ENCODE results near the gene TXNRD1. TPM values are rescaled to one million over a fixed set of nuclear protein-coding genes. Genes with fewer than 3 reads are reported as not detected.

TXNRD1 gene
- total and polyA plus RNA-seq, 7 experiments from 2014 or later = 19.1 to 73.5 (median 35.6) TPM

GRCh38 chr12:104243971-104244370 lies 28.4 kb downstream of the TXNRD1 start:
- Histone ChIP-seq H3K4me3 (ENCODE audit: low read length) (no peak overlapping the region), H3K27ac (ENCODE audit: low read depth, low read length) (no peak overlapping the region), H3K4me1 (ENCODE audit: control insufficient read depth in 2 of 2, insufficient read depth in 2 of 2, low read length in 2 of 2) (no peaks in the 10 kb centered on the region), H3K27me3 (ENCODE audit: control insufficient read depth in 2 of 2, insufficient read depth in 2 of 2, low read length in 2 of 2) (peaks cover 0 to 10% of the 10 kb centered on the region in 2 donors), H3K36me3 (ENCODE audit: control insufficient read depth in 2 of 3, insufficient read depth in 3 of 3, low read length in 3 of 3) (no peaks in the 10 kb centered on the region), H3K9me3 (ENCODE audit: control insufficient read depth in 2 of 3, low read length in 3 of 3) (no peaks in the 10 kb centered on the region)
- Mint-ChIP-seq H3K27ac (peak overlapping the region in 1 of 9 donors; percentile 12), H3K4me1 (no peaks in the 10 kb centered on the region), H3K36me3 (no peaks in the 10 kb centered on the region), H3K9me3 (no peaks in the 10 kb centered on the region), H3K4me3 (no peak overlapping the region), H3K27me3 (peaks cover 0 to 17% (median 0%) of the 10 kb centered on the region in 5 donors)
- ChIA-PET POLR2A (no interaction called here), CTCF (no interaction called here)
- intact Hi-C loops (cut with micrococcal nuclease) = no loop called here
- no peak for DNase-seq
- ATAC-seq = no peak

GRCh38 chr12:104247698-104248097 lies 32.1 kb downstream of the TXNRD1 start:
- peaks cover 0 to 14% (median 0%) of the 10 kb centered on the region in 5 donors for H3K27me3 Mint-ChIP-seq
- intact Hi-C loops (cut with micrococcal nuclease) = no loop called here
- H3K4me3 Mint-ChIP-seq = no peak overlapping the region
- no peaks in the 10 kb centered on the region for H3K4me1 Mint-ChIP-seq
- H3K36me3 Mint-ChIP-seq = no peaks in the 10 kb centered on the region
- DNase-seq = no peak
- CTCF ChIA-PET = no interaction called here
- H3K27ac Mint-ChIP-seq = no peak overlapping the region
- no peaks in the 10 kb centered on the region for H3K4me1 ChIP-seq (ENCODE audit: control insufficient read depth in 2 of 2, insufficient read depth in 2 of 2, low read length in 2 of 2)
- no peaks in the 10 kb centered on the region for H3K9me3 Mint-ChIP-seq
- no peak for ATAC-seq
- POLR2A ChIA-PET = no interaction called here
- H3K27ac ChIP-seq (ENCODE audit: low read depth, low read length) = no peak overlapping the region
- H3K9me3 ChIP-seq (ENCODE audit: control insufficient read depth in 2 of 3, low read length in 3 of 3) = no peaks in the 10 kb centered on the region
- H3K4me3 ChIP-seq (ENCODE audit: low read length) = no peak overlapping the region
- peaks cover 0 to 10% of the 10 kb centered on the region in 2 donors for H3K27me3 ChIP-seq (ENCODE audit: control insufficient read depth in 2 of 2, insufficient read depth in 2 of 2, low read length in 2 of 2)
- H3K36me3 ChIP-seq (ENCODE audit: control insufficient read depth in 2 of 3, insufficient read depth in 3 of 3, low read length in 3 of 3) = no peaks in the 10 kb centered on the region

- Mint-ChIP-seq H3K27ac (no peak overlapping the region), H3K27me3 (peaks cover 0 to 13% (median 0%) of the 10 kb centered on the region in 5 donors), H3K4me3 (no peak overlapping the region), H3K9me3 (no peaks in the 10 kb centered on the region), H3K36me3 (no peaks in the 10 kb centered on the region), H3K4me1 (no peaks in the 10 kb centered on the region)
- no peaks in the 10 kb centered on the region for H3K9me3 ChIP-seq (ENCODE audit: control insufficient read depth in 2 of 3, low read length in 3 of 3)
- H3K27ac ChIP-seq (ENCODE audit: low read depth, low read length) = no peak overlapping the region
- ATAC-seq = no peak
- intact Hi-C loops (cut with micrococcal nuclease) = no loop called here
- no peaks in the 10 kb centered on the region for H3K4me1 ChIP-seq (ENCODE audit: control insufficient read depth in 2 of 2, insufficient read depth in 2 of 2, low read length in 2 of 2)
- H3K4me3 ChIP-seq (ENCODE audit: low read length) = no peak overlapping the region
- POLR2A ChIA-PET = no interaction called here
- DNase-seq = no peak
- H3K27me3 ChIP-seq (ENCODE audit: control insufficient read depth in 2 of 2, insufficient read depth in 2 of 2, low read length in 2 of 2) = peaks cover 0 to 10% of the 10 kb centered on the region in 2 donors
- no peaks in the 10 kb centered on the region for H3K36me3 ChIP-seq (ENCODE audit: control insufficient read depth in 2 of 3, insufficient read depth in 3 of 3, low read length in 3 of 3)
- CTCF ChIA-PET = no interaction called here
These were observed 32.9 kb downstream of the TXNRD1 start for GRCh38 chr12:104248444-104248843.

GRCh38 chr12:104249017-104249416 lies 33.4 kb downstream of the TXNRD1 start:
- H3K36me3 ChIP-seq (ENCODE audit: control insufficient read depth in 2 of 3, insufficient read depth in 3 of 3, low read length in 3 of 3) = no peaks in the 10 kb centered on the region
- no peaks in the 10 kb centered on the region for H3K4me1 ChIP-seq (ENCODE audit: control insufficient read depth in 2 of 2, insufficient read depth in 2 of 2, low read length in 2 of 2)
- DNase-seq (no peak), ATAC-seq (no peak)
- H3K9me3 ChIP-seq (ENCODE audit: control insufficient read depth in 2 of 3, low read length in 3 of 3) = no peaks in the 10 kb centered on the region
- Mint-ChIP-seq H3K4me1 (no peaks in the 10 kb centered on the region), H3K27ac (no peak overlapping the region), H3K9me3 (no peaks in the 10 kb centered on the region), H3K36me3 (no peaks in the 10 kb centered on the region), H3K27me3 (peaks cover 0 to 7% (median 0%) of the 10 kb centered on the region in 5 donors), H3K4me3 (no peak overlapping the region)
- no peak overlapping the region for H3K4me3 ChIP-seq (ENCODE audit: low read length)
- ChIA-PET POLR2A (interaction anchor here (0.6 kb wide), 1 partner anchor 414 kb away, joined by 3 read pairs; no protein-coding TSS in a partner anchor), CTCF (no interaction called here)
- intact Hi-C loops (cut with micrococcal nuclease) = no loop called here
- peaks cover 0 to 7% of the 10 kb centered on the region in 2 donors for H3K27me3 ChIP-seq (ENCODE audit: control insufficient read depth in 2 of 2, insufficient read depth in 2 of 2, low read length in 2 of 2)
- no peak overlapping the region for H3K27ac ChIP-seq (ENCODE audit: low read depth, low read length)

- Mint-ChIP-seq H3K4me3 (no peak overlapping the region), H3K27me3 (no peaks in the 10 kb centered on the region), H3K27ac (no peak overlapping the region), H3K4me1 (no peaks in the 10 kb centered on the region), H3K36me3 (no peaks in the 10 kb centered on the region), H3K9me3 (no peaks in the 10 kb centered on the region)
- CTCF ChIA-PET = interaction anchor here (0.6 kb wide), 1 partner anchor 134 kb away, joined by 3 read pairs; no protein-coding TSS in a partner anchor
- H3K4me3 ChIP-seq (ENCODE audit: low read length) = no peak overlapping the region
- H3K9me3 ChIP-seq (ENCODE audit: control insufficient read depth in 2 of 3, low read length in 3 of 3) = no peaks in the 10 kb centered on the region
- no peak for DNase-seq
- peaks cover 0 to 1% of the 10 kb centered on the region in 2 donors for H3K27me3 ChIP-seq (ENCODE audit: control insufficient read depth in 2 of 2, insufficient read depth in 2 of 2, low read length in 2 of 2)
- no peak for ATAC-seq
- H3K36me3 ChIP-seq (ENCODE audit: control insufficient read depth in 2 of 3, insufficient read depth in 3 of 3, low read length in 3 of 3) = no peaks in the 10 kb centered on the region
- H3K4me1 ChIP-seq (ENCODE audit: control insufficient read depth in 2 of 2, insufficient read depth in 2 of 2, low read length in 2 of 2) = no peaks in the 10 kb centered on the region
- no peak overlapping the region for H3K27ac ChIP-seq (ENCODE audit: low read depth, low read length)
- POLR2A ChIA-PET = no interaction called here
- intact Hi-C loops (cut with micrococcal nuclease) = no loop called here
These were observed 34.3 kb downstream of the TXNRD1 start for GRCh38 chr12:104249898-104250297.

GRCh38 chr12:104250366-104251125 lies 35.0 kb downstream of the TXNRD1 start:
- Mint-ChIP-seq H3K4me1 (no peaks in the 10 kb centered on the region), H3K9me3 (no peaks in the 10 kb centered on the region), H3K27me3 (no peaks in the 10 kb centered on the region), H3K4me3 (no peak overlapping the region), H3K27ac (no peak overlapping the region), H3K36me3 (no peaks in the 10 kb centered on the region)
- no peak for ATAC-seq
- ChIA-PET POLR2A (no interaction called here), CTCF (no interaction called here)
- Histone ChIP-seq H3K27me3 (ENCODE audit: control insufficient read depth in 2 of 2, insufficient read depth in 2 of 2, low read length in 2 of 2) (no peaks in the 10 kb centered on the region), H3K4me1 (ENCODE audit: control insufficient read depth in 2 of 2, insufficient read depth in 2 of 2, low read length in 2 of 2) (no peaks in the 10 kb centered on the region), H3K9me3 (ENCODE audit: control insufficient read depth in 2 of 3, low read length in 3 of 3) (no peaks in the 10 kb centered on the region), H3K4me3 (ENCODE audit: low read length) (no peak overlapping the region), H3K27ac (ENCODE audit: low read depth, low read length) (no peak overlapping the region), H3K36me3 (ENCODE audit: control insufficient read depth in 2 of 3, insufficient read depth in 3 of 3, low read length in 3 of 3) (no peaks in the 10 kb centered on the region)
- intact Hi-C loops (cut with micrococcal nuclease) = no loop called here
- no peak for DNase-seq

GRCh38 chr12:104257913-104258472 lies 42.4 kb downstream of the TXNRD1 start:
- H3K36me3 ChIP-seq (ENCODE audit: control insufficient read depth in 2 of 3, insufficient read depth in 3 of 3, low read length in 3 of 3) = no peaks in the 10 kb centered on the region
- intact Hi-C loops (cut with micrococcal nuclease) = no loop called here
- no peak overlapping the region for H3K4me3 ChIP-seq (ENCODE audit: low read length)
- no peaks in the 10 kb centered on the region for H3K4me1 Mint-ChIP-seq
- no peak overlapping the region for H3K4me3 Mint-ChIP-seq
- H3K27ac Mint-ChIP-seq = peak overlapping the region in 1 of 9 donors; percentile 63
- peaks cover 0 to 4% (median 0%) of the 10 kb centered on the region in 5 donors for H3K27me3 Mint-ChIP-seq
- POLR2A ChIA-PET = no interaction called here
- no peak overlapping the region for H3K27ac ChIP-seq (ENCODE audit: low read depth, low read length)
- DNase-seq (no peak), ATAC-seq (no peak)
- CTCF ChIA-PET = interaction anchor here (0.6 to 1.3 kb wide), 2 partner anchors 20 to 256 kb away, joined by 4 read pairs; no protein-coding TSS in a partner anchor
- no peaks in the 10 kb centered on the region for H3K4me1 ChIP-seq (ENCODE audit: control insufficient read depth in 2 of 2, insufficient read depth in 2 of 2, low read length in 2 of 2)
- no peaks in the 10 kb centered on the region for H3K36me3 Mint-ChIP-seq
- no peaks in the 10 kb centered on the region for H3K27me3 ChIP-seq (ENCODE audit: control insufficient read depth in 2 of 2, insufficient read depth in 2 of 2, low read length in 2 of 2)
- peaks cover 0 to 1% (median 0%) of the 10 kb centered on the region in 11 donors for H3K9me3 Mint-ChIP-seq
- no peaks in the 10 kb centered on the region for H3K9me3 ChIP-seq (ENCODE audit: control insufficient read depth in 2 of 3, low read length in 3 of 3)

Data from naive thymus-derived CD4-positive, alpha-beta T cell (primary cell).